Mucosa of descending colon (tissue), 3 donors: ENCODE data around the gene ZNF497. TPM values are rescaled to one million over a fixed set of nuclear protein-coding genes. Genes with fewer than 3 reads are reported as not detected.

ENCODE experiments used
- ATAC-seq: fragments of 200-7000 bp; cut with Tn5 transposase; one replicate; pipeline ENCODE4 v1.9.1; 2020; ENCODE audit warnings: mild to moderate bottlenecking, moderate library complexity
- DNase-seq, 3 donors: peaks; one replicate each; pipeline ENCODE4 v3.0.0-alpha.2; 2020
- H3K36me3 ChIP-seq: fragments of 200-600 bp; one replicate; pipeline ENCODE4 v1.8.0; 2021; ENCODE audit warnings: low read depth, mild to moderate bottlenecking
- H3K4me1 ChIP-seq: fragments of 200-600 bp; one replicate; pipeline ENCODE4 v1.8.0; 2021; ENCODE audit warnings: low read depth, mild to moderate bottlenecking
- H3K4me3 ChIP-seq: fragments of 200-600 bp; one replicate; pipeline ENCODE4 v1.8.0; 2021; ENCODE audit warnings: mild to moderate bottlenecking
- H3K9me3 ChIP-seq: fragments of 200-600 bp; one replicate; pipeline ENCODE4 v1.8.0; 2021; ENCODE audit warnings: mild to moderate bottlenecking
- intact Hi-C, 2 donors: fragments of 100-400 bp; cut with DNase I in 1 of 2; cut with micrococcal nuclease in 1 of 2; formaldehyde crosslinking; loops; one replicate each; pipeline versions ENCODE4 v1.11.0 to v1.11.1; 2022; cut with DNase I, micrococcal nuclease
- total RNA-seq, 3 donors: library from RNA; stranded (reverse); fragmentation: NEBNext Ultra II Directional in 2 of 3; extraction: Animal tissue kit (Norgen Biotek cat#: 25700) in 2 of 3; gene quantifications; one replicate each; pipeline versions ENCODE4 v1.2.1 to v1.2.4, GENCODE V29; 2021 to 2023
- TF ChIP-seq, protein P1 (sequence below): fragments of 200-600 bp; IDR thresholded peaks from one replicate; pipeline ENCODE4 v1.8.0; 2022; ENCODE audit warnings: antibody characterized with exemption, mild to moderate bottlenecking
- donor health status: DM: no; HTN: no; CAD: no; lungs with moderate emphysema.
- donor health status: DM: no; HTN: no; CAD: no.
- donor health status: DM: no; HTN: yes; CAD: no.

Gene ZNF497
- total RNA-seq, 3 donors from 2014 or later = 1.1 to 1.9 (median 1.2) TPM

DNA sequence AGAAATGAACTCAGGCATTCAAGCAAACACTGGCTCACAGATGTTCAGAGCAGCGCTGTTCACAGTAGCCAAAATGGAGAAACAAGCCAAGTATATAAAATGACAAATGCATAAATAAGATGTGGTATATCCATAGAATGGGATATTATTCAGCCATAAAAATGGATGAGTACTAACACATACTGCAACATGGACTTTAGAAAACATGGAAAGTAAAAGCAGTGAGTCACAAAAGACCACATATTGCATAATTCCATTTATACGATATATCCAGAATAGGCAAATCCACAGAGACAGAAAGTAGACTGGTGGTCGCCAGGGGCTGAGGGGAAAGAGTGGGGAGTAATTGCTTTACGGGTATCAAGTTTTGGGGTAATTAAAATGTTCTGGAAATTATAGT is 11.6 kb upstream of the ZNF497 start:
- no peak for ATAC-seq
- intact Hi-C loops = no loop called here
- H3K36me3 ChIP-seq = no peaks in the 10 kb centered on the region
- no peak overlapping the region for H3K4me3 ChIP-seq
- no peaks in the 10 kb centered on the region for H3K4me1 ChIP-seq
- TF ChIP-seq, protein P1, sequence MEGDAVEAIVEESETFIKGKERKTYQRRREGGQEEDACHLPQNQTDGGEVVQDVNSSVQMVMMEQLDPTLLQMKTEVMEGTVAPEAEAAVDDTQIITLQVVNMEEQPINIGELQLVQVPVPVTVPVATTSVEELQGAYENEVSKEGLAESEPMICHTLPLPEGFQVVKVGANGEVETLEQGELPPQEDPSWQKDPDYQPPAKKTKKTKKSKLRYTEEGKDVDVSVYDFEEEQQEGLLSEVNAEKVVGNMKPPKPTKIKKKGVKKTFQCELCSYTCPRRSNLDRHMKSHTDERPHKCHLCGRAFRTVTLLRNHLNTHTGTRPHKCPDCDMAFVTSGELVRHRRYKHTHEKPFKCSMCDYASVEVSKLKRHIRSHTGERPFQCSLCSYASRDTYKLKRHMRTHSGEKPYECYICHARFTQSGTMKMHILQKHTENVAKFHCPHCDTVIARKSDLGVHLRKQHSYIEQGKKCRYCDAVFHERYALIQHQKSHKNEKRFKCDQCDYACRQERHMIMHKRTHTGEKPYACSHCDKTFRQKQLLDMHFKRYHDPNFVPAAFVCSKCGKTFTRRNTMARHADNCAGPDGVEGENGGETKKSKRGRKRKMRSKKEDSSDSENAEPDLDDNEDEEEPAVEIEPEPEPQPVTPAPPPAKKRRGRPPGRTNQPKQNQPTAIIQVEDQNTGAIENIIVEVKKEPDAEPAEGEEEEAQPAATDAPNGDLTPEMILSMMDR = no peak
- DNase-seq = no peak
- H3K9me3 ChIP-seq = no peaks in the 10 kb centered on the region

DNA sequence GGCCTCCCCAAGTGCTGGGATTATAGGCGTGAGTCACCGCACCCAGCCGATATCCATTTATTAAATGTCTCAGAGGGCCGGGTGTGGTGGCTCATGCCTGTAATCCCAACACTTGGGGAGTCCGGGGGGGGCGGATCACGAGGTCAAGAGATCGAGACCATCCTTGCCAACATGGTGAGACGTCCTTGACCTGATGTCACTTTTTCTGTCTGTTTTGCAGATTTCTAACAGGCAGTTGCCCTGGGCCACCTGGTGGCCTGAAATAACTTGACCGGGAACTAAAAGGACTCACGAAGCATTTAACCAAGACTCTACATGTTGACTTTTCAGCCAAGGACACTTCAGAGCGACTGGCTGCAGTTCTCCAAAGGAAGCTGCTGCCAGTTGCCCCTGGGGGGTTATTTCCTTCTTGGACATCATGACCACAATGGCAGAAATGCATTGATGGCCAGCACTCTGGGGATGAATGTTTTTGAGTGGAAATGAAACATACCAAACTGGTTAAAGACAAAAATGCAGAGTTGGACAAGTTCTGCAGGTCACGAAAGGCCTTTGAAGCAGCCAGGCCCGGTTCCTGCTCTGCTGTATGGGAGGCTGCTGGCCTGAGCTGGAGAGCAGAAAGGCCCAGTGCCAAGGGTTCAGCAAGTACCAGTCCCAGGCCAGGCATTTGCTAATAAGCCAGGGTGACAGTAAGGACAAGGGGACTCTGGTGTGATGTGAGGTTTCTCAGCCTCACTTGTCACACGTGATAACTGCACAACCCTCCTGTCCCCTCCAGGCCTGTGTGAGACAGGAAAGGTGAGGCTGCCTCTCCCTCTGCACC is 10.0 kb upstream of the ZNF497 start:
- no peaks in the 10 kb centered on the region for H3K36me3 ChIP-seq
- TF ChIP-seq, protein P1 = no peak
- H3K4me3 ChIP-seq = no peak overlapping the region
- ATAC-seq = no peak
- no peaks in the 10 kb centered on the region for H3K4me1 ChIP-seq
- intact Hi-C loops = no loop called here
- DNase-seq = no peak
- no peaks in the 10 kb centered on the region for H3K9me3 ChIP-seq

DNA sequence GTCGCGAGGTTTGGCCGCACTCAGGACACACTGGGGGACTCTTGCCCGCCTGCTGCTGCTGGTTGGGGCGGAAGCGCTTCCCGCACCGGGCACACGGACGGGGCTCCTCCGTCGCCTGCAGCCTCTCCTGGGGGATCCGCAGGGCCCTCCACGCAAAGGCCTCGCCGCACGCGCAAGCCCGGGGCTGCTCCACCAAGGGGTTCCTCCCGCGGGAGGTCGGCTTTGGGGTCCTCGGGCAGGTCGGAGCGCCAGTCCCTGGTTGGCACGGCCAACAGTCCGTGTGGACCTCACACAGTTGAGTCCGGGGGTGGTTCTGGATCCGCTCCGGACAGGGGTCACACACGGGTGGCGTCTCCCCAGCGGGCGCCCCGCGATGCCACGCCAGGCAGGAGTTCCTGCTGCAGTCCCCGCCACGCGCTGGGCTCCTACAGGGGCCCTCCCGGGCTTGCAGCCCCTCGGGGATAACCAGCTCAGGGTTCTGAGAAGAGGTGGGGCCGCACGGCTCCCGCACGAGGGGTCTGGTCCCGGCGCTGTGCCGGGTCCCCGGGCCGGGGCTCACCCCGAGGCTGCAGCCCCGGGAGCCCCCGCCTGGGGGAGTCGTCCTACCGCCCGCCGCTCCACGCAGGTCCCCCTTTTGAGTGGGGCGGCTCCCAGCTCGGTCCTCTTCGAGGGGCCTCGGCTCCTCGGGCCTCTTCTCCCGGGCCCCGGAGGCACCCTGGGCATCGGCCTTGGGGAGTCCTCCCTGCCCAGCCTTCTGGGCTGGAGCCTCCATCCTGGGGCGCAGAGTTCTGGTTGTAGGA is 6.2 kb upstream of the ZNF497 start:
- TF ChIP-seq, protein P1 = no peak
- Histone ChIP-seq H3K4me1 (no peaks in the 10 kb centered on the region), H3K4me3 (no peak overlapping the region), H3K36me3 (no peaks in the 10 kb centered on the region), H3K9me3 (no peaks in the 10 kb centered on the region)
- intact Hi-C loops = no loop called here
- no peak for ATAC-seq
- DNase-seq = no peak

DNA sequence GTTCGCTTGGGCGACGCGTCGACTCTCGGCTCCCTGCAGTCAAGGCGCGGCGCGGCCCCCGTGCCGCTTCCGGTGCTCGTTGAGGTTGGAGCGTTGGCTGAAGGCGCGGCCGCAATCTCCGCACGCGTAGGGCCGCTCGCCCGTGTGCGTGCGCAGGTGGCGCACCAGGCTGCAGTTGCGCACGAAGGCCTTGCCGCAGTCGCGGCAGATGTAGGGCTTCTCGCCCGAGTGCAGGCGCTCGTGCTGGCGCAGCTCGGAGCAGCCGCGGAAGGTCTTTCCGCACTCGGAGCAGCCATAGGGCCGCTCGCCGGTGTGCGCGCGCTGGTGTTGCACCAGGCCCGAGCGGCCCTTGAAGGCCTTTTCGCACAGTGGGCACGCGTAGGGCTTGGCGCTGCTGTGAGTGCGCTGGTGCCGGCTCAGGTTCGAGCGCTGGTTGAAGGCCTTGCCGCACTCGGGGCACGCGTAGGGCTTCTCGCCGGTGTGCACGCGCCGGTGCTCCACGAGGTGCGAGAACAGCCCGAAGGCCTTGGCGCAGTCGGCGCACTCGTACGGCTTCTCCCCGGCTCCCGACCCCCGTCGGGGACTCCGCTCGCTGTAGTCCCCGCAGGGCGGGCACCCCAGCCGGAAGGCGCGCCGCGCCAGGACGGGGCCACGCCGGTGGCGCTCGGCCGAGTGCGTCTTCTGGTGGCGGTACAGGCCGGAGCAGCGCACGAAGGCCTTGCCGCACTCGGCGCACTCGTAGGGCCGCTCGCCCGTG is 5.3 kb upstream of the ZNF497 start:
- intact Hi-C loops = no loop called here
- TF ChIP-seq, protein P1 = no peak
- Histone ChIP-seq H3K9me3 (no peaks in the 10 kb centered on the region), H3K4me1 (no peaks in the 10 kb centered on the region), H3K36me3 (no peaks in the 10 kb centered on the region), H3K4me3 (no peak overlapping the region)
- ATAC-seq (no peak), DNase-seq (no peak)

DNA sequence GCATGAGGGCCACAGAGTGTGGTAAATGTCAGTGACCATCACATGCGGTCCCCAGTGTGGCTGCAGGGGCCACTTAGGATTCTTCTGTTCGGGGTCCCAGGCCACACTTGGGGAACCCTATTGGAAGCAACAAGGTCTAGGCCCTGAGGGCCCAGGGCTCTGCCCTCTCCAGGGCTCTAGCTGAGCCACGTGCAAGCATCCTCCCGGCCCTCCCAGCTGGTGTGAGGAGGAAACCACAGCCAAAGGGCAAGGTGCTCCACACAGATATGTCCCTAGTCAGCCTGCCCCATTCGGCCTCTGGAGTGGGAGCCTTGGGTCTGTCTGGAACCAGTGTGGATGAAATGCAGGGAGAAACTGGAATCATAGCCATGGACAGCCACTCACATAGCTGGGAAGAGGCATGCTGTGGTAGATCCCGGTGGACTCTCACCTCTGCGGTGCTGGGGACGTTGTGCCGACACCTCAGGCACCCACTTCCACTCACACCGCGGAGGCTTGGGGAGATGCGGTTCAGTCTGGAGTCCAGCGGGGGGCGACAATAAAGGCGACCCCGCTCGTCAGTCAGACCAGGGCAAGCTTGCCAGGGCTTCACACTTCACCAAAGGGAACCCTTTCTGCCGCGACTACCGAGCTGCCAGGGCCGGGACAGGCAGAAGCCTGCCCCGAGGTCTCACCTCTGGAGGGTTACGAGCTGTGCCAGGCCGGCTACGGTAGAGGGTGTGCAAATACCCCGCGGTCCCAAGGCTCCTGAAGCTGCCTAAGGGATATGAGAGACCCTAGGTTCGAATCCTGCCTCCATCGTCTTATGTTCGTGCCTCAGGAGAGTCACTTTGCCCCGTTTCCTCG is 4.3 kb upstream of the ZNF497 start:
- DNase-seq = no peak

More for the DNA sequence above, 4.3 kb upstream of the ZNF497 start:
- Histone ChIP-seq H3K9me3 (no peaks in the 10 kb centered on the region), H3K36me3 (no peaks in the 10 kb centered on the region), H3K4me1 (no peaks in the 10 kb centered on the region), H3K4me3 (no peak overlapping the region)
- no peak for ATAC-seq
- intact Hi-C loops = no loop called here
- TF ChIP-seq, protein P1 = no peak
